Effector memory CD8-positive, alpha-beta T cell (primary cell): ENCODE data around the gene ERC1.

Source experiments
- ATAC-seq: fragments of 150-1000 bp; cut with Tn5 transposase; replicated peaks from 2 replicates; pipeline ENCODE4 v1.10.0; 2021; ENCODE audit warnings: mild to moderate bottlenecking, moderate library complexity
- DNase-seq, 3 experiments: peaks; one replicate each; pipeline ENCODE4 v3.0.0; 2021
- H3K27ac Mint-ChIP-seq, 2 donors: one replicate each; pipeline ENCODE4 v1.8.0; 2022; ENCODE audit warnings: mild to moderate bottlenecking in 2 of 2, mixed read lengths in 2 of 2, moderate library complexity in 2 of 2
- H3K27me3 Mint-ChIP-seq, 2 donors: one replicate each; pipeline ENCODE4 v1.8.0; 2022; ENCODE audit warnings: mixed read lengths in 2 of 2
- H3K36me3 Mint-ChIP-seq: one replicate; pipeline ENCODE4 v1.8.0; 2022; ENCODE audit warnings: mild to moderate bottlenecking, moderate library complexity, mixed read lengths; ENCODE audit not compliant: insufficient read depth
- H3K4me1 Mint-ChIP-seq, 2 donors: one replicate each; pipeline ENCODE4 v1.8.0; 2022; ENCODE audit warnings: low read depth in 2 of 2, mixed read lengths in 2 of 2
- H3K4me3 Mint-ChIP-seq, 2 donors: one replicate each; pipeline ENCODE4 v1.8.0; 2022; ENCODE audit warnings: mild to moderate bottlenecking in 2 of 2, mixed read lengths in 2 of 2, moderate library complexity in 2 of 2
- H3K9me3 Mint-ChIP-seq, 2 donors: one replicate each; pipeline ENCODE4 v1.8.0; 2022; ENCODE audit warnings: mixed read lengths in 2 of 2

ERC1 gene

DNA sequence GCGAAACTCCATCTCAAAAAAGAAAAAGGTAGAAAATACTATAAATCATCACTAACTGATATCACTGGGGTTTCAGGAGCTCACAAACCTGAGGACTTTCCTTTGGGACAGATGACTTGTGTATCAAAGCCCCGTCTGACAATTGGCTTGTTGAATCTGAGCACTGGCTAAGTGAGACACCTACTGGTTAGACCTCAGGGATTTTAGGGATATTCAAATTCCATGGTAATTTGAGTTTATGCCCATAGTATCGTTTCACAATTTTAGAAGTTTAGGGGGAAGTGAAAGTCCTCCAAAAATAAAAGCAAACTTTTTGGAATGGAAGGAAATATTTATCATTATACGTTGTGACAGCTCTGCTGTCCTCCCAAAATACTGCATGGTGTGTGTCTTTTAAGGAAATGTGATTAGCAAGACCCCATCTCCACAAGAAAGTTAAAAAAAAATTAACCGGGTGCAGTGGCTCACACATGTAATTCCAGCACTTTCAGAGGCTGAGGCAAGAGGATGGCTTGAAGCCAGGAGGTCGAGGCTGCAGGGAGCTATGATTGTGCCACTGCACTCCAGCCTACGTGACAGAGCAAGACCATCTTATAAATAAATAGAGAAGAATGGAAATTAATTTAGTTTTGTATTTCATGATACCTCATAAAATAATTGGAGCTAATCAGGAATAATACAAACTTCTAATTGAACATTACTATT, 554.1 kb downstream of the ERC1 start:
- DNase-seq (no peak), ATAC-seq (no peak)
- Mint-ChIP-seq H3K9me3 (no peaks in the 10 kb centered on the region), H3K4me3 (no peak overlapping the region), H3K4me1 (no peaks in the 10 kb centered on the region), H3K27ac (no peak overlapping the region), H3K36me3 (no peaks in the 10 kb centered on the region), H3K27me3 (peaks cover 42 to 69% of the 10 kb centered on the region in 2 donors)
